NCI-H774 (cell line): Measurements from ENCODE around the gene MMRN2.
"Not testable (repeated sequence)": the region's sequence is repeated elsewhere in the genome, so short reads cannot be mapped to it uniquely, and the experiment has no call there.

Source experiments
- DNase-seq: peaks from one replicate; lab custom pipeline; 2025; lab: John Stamatoyannopoulos, UW

MMRN2 gene

GRCh38 chr10:86957471-86958115, at the start of gene MMRN2:
Gene MMRN2, minus strand, starts transcription at chr10:86957615. Its CDS starts 74 bp downstream, at chr10:86957541.
- no peak for DNase-seq

GRCh38 chr10:87007124-87007523, 49.7 kb upstream of the MMRN2 start:
- DNase-seq = not testable (repeated sequence)

GRCh38 chr10:87000491-87000890, 43.1 kb upstream of the MMRN2 start:
- DNase-seq = no peak

- DNase-seq = not testable (repeated sequence)
Observed at GRCh38 chr10:86999802-87000403, 42.5 kb upstream of the MMRN2 start.

GRCh38 chr10:86992929-86993328, 35.5 kb upstream of the MMRN2 start:
- no peak for DNase-seq

- no peak for DNase-seq
Observed at GRCh38 chr10:86992456-86992855, 35.0 kb upstream of the MMRN2 start.

- DNase-seq = not testable (repeated sequence)
Observed at GRCh38 chr10:86991362-86991761, 33.9 kb upstream of the MMRN2 start.

- DNase-seq = no peak
Observed at GRCh38 chr10:86988520-86988919, 31.1 kb upstream of the MMRN2 start.

GRCh38 chr10:86984498-86984897, 27.1 kb upstream of the MMRN2 start:
- not testable (repeated sequence) for DNase-seq

GRCh38 chr10:86981716-86982115, 24.3 kb upstream of the MMRN2 start:
- no peak for DNase-seq

GRCh38 chr10:86981020-86981419, 23.6 kb upstream of the MMRN2 start:
- DNase-seq = not testable (repeated sequence)

GRCh38 chr10:86979977-86980448, 22.6 kb upstream of the MMRN2 start:
- no peak for DNase-seq

GRCh38 chr10:86979296-86979818, 21.9 kb upstream of the MMRN2 start:
- DNase-seq = no peak

- not testable (repeated sequence) for DNase-seq
Observed at GRCh38 chr10:86978457-86978856, 21.0 kb upstream of the MMRN2 start.

GRCh38 chr10:86976362-86977056, 19.1 kb upstream of the MMRN2 start:
- no peak for DNase-seq

GRCh38 chr10:86974484-86974883, 17.1 kb upstream of the MMRN2 start:
- DNase-seq = no peak

GRCh38 chr10:86972613-86973380, 15.4 kb upstream of the MMRN2 start:
- no peak for DNase-seq

GRCh38 chr10:86971232-86971991, 14.0 kb upstream of the MMRN2 start:
- DNase-seq = peak; percentile 43

- DNase-seq = no peak
Observed at GRCh38 chr10:86970982-86971231, 13.5 kb upstream of the MMRN2 start.

- no peak for DNase-seq
Observed at GRCh38 chr10:86970162-86970981, 13.0 kb upstream of the MMRN2 start.
